GM18867 (cell line): ENCODE data around the gene GPR141.
A peak's percentile ranks its signal among the peaks of the same experiment; 100 is the strongest.
"Not testable (repeated sequence)": the region's sequence is repeated elsewhere in the genome, so short reads cannot be mapped to it uniquely, and the experiment has no call there.

ENCODE experiments used
- ATAC-seq: cut with Tn5 transposase; IDR thresholded peaks from one replicate; pipeline ENCODE4 v1.9.1; 2021; ENCODE audit warnings: mild to moderate bottlenecking, moderate library complexity; ENCODE audit not compliant: unreplicated experiment

The GPR141 gene

GRCh38 chr7:37684927-37685326 is 1.4 kb downstream of the GPR141 start:
- no peak for ATAC-seq

GRCh38 chr7:37686556-37687345 is 3.2 kb downstream of the GPR141 start:
- ATAC-seq: no peak

- ATAC-seq: no peak
Measured at GRCh38 chr7:37690206-37690605, 6.6 kb downstream of the GPR141 start.

GRCh38 chr7:37694208-37695094 is 10.9 kb downstream of the GPR141 start:
- ATAC-seq: no peak

- no peak for ATAC-seq
Measured at GRCh38 chr7:37698276-37698675, 14.7 kb downstream of the GPR141 start.

GRCh38 chr7:37698782-37699181 is 15.2 kb downstream of the GPR141 start:
- no peak for ATAC-seq

- no peak for ATAC-seq
Measured at GRCh38 chr7:37701769-37702168, 18.2 kb downstream of the GPR141 start.

- ATAC-seq: no peak
Measured at GRCh38 chr7:37703361-37703760, 19.8 kb downstream of the GPR141 start.

GRCh38 chr7:37704328-37704833 is 20.8 kb downstream of the GPR141 start:
- not testable (repeated sequence) for ATAC-seq

- no peak for ATAC-seq
Measured at GRCh38 chr7:37705976-37706375, 22.4 kb downstream of the GPR141 start.

- no peak for ATAC-seq
Measured at GRCh38 chr7:37706804-37707203, 23.2 kb downstream of the GPR141 start.

- no peak for ATAC-seq
Measured at GRCh38 chr7:37707754-37708485, 24.4 kb downstream of the GPR141 start.

- peak; percentile 98 for ATAC-seq
Measured at GRCh38 chr7:37709631-37710509, 26.3 kb downstream of the GPR141 start.

- no peak for ATAC-seq
Measured at GRCh38 chr7:37713613-37714012, 30.0 kb downstream of the GPR141 start.

GRCh38 chr7:37714606-37715005 is 31.0 kb downstream of the GPR141 start:
- no peak for ATAC-seq

- peak; percentile 79 for ATAC-seq
Measured at GRCh38 chr7:37718585-37718984, 35.0 kb downstream of the GPR141 start.

- ATAC-seq: peak; percentile 88
Measured at GRCh38 chr7:37719077-37719476, 35.5 kb downstream of the GPR141 start.

- no peak for ATAC-seq
Measured at GRCh38 chr7:37724732-37725131, 41.2 kb downstream of the GPR141 start.

- no peak for ATAC-seq
Measured at GRCh38 chr7:37726016-37726415, 42.5 kb downstream of the GPR141 start.

- ATAC-seq: no peak
Measured at GRCh38 chr7:37728747-37729146, 45.2 kb downstream of the GPR141 start.
